GM19351 (cell line): ENCODE results near the gene EVI5.
A peak's percentile ranks its signal among the peaks of the same experiment; 100 is the strongest.
"Not testable (repeated sequence)": the region's sequence is repeated elsewhere in the genome, so short reads cannot be mapped to it uniquely, and the experiment has no call there.

Source experiments
- ATAC-seq: cut with Tn5 transposase; IDR thresholded peaks from one replicate; pipeline ENCODE4 v1.9.1; 2021; ENCODE audit warnings: mild to moderate bottlenecking, moderate library complexity; ENCODE audit not compliant: unreplicated experiment

The EVI5 gene

GRCh38 chr1:92583821-92584760, 200.8 kb downstream of the EVI5 start:
- ATAC-seq, result peak; percentile 78

DNA sequence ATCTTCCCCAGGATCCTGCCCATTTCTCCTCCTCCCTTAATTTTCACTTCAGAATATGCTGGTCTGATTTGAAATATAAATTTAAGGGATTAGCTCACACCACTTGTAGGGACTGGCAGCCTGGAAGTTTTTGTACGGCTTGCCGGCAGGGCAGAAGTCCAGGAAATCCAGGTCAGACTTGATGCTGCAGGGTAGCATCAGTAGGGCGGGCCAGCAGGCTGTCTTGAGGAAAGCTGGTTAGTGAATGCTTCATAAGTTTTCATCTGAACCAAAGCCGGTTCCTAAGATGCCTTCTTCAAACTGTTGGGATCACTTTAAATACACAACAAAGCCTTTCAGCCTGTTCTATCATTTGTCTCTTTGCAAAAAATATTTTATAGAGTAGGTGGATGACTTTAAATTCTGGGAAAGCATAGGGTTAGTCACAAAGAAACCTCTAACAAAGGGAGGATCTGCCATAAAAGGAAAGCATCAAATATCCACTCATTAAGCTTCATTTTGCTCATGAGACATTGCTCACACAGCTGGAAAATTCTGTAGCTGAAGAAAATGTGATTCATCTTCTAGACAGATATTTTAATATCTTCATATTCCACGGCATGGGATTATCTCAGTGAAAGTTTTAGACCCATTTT, 207.5 kb downstream of the EVI5 start:
- no peak for ATAC-seq

- ATAC-seq, result no peak
These were observed 209.8 kb downstream of the EVI5 start for GRCh38 chr1:92575123-92575522.

- no peak for ATAC-seq
These were observed 212.4 kb downstream of the EVI5 start for GRCh38 chr1:92572520-92572919.

GRCh38 chr1:92571578-92571977, 213.3 kb downstream of the EVI5 start:
- ATAC-seq, result no peak

DNA sequence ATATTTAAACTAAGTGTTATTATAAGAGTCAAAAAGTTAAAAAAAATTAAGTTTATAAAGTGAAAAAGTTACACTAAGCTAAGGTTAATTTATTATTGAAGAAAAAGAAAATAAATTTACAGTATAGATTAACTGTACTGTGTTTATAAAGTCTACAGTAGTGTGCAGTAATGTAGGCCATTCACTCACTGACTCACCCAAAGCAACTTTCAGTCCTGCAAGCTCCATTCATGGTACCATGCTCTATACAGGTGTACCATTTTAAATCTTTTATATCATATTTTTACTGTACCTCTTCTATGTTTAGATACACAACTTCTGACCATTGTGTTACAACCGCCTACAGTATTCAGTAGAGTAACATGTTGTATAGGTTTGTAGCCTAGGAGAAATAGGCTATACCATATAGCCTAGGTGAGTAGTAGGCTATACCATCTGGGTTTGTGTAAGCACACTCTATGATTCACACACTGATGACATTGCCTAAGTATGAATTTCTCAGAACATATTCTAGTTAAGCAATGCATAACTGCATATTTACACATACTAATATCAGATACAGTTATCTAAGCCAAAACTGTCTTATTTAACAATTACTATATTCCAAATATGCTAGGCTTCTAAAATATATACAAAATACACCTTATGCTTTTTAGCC, 217.6 kb downstream of the EVI5 start:
- ATAC-seq, result no peak

DNA sequence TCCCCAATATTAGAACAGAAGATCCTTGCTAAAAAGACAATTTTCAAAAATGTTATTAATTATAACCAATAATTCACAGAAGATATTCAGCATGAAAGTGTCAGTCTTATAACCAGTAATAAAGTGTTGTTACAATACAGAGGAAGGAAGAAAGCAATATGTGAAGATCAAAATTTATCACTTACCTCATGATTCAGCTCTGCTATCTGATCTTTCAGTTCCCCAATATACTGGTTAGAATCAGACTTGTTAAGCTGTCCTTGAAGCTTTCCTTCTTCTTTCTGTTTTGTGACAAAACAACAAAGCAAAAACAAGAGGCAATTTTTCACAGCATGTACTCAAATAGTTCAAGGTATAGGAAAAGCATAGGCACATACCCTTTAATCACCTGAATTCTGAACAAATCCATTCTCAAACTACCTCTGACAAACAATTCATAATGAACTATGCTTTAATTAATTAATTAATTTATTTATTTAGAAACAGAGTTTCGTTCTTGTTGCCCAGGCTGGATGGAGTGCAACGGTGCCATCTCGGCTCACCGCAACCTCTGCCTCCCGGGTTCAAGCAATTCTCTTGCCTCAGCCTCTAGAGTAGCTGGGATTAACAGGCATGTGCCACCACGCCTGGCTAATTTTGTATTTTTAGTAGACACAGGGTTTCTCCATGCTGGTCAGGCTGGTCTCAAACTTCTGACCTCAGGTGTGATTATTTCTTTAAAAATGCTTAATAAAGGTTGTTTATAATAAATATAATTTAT, 221.3 kb downstream of the EVI5 start:
- ATAC-seq, result peak; percentile 100

DNA sequence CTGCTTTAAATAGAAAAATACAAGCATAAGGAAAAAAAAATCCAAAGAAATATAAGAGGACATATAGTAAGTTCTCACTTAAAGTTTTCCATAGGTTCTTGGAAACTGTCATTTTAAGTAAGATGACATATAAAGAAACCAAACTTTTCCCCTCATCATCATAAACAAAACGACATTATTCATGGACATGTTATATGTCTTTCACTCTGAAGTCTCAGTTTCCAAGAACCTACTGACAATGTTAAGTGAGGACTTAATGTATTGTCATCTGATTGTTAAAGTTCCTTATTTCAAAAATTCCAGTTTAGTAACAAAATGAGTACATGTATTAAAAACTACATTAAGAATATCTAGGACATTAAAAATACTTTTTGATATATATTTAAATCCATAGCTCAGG, 228.6 kb downstream of the EVI5 start:
- no peak for ATAC-seq

- no peak for ATAC-seq
These were observed 230.7 kb downstream of the EVI5 start for GRCh38 chr1:92554216-92554615.

- ATAC-seq, result no peak
These were observed 233.0 kb downstream of the EVI5 start for GRCh38 chr1:92551916-92552315.

DNA sequence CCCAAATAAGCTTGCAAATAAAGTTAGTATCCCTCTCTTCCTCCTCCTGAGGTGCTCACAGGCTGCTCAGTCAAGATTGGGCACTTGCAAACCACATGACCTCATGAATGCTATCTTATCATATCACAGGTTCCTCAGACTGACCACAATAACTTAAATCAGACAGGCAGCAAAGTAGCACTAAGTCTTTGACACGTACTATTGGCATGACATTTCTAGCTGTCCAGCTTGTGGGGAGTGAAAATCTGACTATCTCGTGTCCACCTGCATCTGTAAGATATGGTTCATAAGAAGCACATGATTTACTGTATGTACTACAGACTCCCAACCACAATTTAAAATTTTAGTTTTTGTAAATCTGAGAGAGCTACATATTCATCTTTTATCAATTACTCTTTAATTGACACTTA, 240.1 kb downstream of the EVI5 start:
- ATAC-seq, result no peak

DNA sequence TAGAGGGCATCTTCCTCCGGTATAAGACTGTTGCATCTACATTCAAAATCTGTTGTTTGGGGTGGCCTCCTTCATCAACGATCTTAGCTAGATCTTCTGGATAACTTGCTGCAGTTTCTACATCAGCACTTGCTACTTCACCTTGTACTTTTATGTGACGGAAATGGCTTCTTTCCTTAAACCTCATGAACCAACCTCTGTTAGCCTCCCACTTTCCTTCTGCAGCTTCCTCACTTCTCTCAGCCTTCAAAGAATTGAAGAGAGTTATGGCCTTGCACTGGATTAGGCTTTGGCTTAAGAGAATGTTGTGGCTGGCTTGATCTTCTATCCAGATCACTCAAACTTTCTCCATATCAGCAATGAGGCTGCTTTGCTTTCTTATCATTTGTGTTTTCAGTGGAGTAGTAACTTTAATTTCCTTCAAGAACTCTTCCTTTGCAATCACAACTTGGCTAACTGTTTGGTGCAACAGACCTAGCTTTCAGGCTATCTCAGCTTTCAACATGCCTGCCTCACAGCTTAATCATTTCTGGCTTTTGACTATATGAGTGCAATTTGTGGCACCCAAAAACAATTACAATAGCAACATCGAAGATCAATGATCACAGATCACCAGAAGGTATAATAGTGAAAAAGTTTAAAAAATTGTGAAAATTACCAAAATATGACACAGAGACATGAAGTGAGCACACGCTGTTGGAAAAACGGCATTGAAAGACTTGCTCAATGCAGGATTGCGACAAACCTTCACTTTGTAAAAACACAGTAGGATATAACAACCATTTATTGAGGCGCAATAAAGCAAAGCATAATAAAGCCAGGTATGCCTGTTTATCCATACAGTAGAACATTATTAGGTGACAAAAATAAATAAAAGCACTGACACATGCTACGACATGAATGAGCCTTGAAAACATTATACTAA, 241.5 kb downstream of the EVI5 start:
- no peak for ATAC-seq

DNA sequence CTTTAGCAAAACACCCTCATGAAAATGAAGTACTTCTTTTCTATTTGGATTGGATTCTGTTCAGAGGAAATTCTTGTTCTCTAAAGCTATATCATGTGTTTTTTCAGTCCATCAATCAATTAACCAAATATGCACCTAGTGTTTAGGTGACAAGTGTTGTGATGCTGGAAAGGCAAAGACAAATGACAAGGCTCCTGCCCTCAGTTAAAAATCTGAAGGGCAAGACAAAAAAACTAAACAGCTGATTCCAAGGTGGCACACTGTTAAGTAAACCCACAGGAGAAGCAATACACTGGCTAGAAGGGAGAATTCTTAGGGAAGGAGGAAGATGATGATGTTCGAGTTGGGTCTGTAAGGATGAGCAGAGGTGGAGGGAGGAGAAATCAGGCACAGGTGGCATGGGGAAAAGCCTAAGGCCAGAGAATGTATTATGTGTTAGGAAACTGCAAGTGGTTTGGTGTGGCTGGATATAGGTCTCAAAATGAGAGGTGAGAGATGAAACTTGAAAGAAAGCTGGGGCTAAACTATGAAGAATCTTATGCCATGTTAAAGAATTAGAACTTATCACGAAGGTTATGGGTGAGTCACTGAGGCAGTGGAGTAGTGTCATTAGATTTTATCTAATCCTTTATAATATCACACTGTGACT, 246.4 kb downstream of the EVI5 start:
- peak; percentile 54 for ATAC-seq

DNA sequence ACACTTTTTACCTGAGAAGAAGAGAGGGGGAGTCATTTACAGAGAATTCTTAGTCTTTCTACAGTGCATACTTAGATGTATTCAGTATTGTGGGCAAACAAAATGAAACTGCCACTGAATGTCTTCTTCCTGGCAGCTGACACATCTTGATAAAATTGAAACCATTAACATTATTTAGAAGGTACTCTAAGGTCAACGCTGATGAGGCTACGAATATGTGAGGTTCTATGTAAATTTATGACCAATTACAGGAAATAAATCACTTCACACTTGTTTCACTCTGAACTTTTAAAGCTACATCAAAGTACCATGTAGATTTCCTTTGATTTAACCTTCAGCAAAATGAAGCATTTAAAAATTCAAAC, 246.9 kb downstream of the EVI5 start:
- peak; percentile 74 for ATAC-seq

DNA sequence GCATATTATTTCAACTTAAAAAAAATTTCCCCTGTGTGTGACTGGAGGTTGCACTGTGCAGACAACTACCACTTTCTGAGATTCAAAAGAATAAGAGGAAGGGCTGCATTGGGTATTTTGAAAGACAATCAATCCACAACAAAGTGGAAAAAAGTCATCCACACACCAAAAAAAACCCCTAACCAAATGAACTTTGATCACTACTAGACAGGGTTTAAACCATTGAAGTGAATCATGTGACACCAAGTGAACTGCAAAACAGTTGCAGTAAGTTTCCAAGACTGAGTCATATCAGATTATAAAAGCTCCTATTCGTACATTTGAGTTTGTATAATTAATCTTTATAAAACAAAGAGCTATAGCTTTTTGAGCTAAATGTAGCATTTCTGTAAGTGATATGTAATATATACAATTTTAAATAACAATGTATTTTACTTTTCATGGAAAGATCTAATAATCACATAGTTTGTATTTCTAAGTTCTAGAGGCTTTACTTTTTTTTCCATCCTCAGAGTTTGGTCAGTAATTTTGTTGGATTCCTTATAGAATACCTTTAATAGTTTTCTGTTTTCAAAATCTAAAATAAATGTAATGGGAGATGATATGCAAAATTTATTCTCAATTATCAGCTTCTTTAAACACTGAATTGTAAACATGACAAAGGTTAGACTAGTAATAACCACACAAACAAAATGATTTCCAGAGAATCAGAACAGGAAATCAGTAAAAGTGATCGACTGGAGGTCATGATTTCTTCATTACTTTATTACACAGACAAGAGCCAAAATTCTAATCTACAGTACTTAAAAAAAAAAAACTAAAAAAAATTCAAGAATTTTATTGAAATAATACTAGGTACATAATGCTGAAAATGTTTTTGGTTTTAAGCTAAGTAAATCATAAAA, 247.7 kb downstream of the EVI5 start:
- ATAC-seq, result peak; percentile 64

- peak; percentile 7 for ATAC-seq
These were observed 248.5 kb downstream of the EVI5 start for GRCh38 chr1:92536211-92536979.

DNA sequence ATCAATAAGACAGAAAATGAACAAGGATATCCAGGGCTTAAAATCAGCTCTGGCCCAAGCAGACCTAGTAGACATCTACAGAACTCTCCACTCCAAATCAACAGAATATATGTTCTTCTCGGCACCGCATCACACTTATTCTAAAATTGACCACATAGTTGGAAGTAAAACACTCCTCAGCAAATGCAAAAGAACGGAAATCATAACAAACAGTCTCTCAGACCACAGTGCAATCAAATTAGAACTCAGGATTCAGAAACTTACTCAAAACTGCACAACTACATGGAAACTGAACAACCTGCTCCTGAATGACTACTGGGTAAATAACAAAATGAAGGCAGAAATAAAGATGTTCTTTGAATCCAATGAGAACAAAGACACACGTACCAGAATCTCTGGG, 252.5 kb downstream of the EVI5 start:
- not testable (repeated sequence) for ATAC-seq

DNA sequence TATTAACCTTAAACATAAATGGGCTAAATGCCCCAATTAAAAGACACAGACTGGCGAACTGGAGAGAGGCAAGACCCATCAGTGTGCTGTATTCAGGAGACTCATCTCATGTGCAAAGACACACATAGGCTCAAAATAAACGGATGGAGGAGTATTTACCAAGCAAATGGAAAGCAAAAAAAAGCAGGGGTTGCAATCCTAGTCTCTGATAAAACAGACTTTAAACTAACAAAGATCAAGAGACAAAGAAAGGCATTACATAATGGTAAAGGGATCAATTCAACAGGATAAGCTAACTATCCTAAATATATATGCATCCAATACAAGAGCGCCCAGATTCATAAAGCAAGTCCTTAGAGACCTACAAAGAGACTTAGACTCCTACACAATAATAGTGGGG, 253.0 kb downstream of the EVI5 start:
- ATAC-seq, result not testable (repeated sequence)
